ENCODE data around the gene TMEM26. TPM values are rescaled to one million over a fixed set of nuclear protein-coding genes. Genes with fewer than 3 reads are reported as not detected.

Gene TMEM26
- total and polyA plus RNA-seq, 2 of the 8 experiments (the other 6 are each of a cell fraction or from before 2014, with no cell fraction given), result 1.6 to 2.8 TPM

DNA sequence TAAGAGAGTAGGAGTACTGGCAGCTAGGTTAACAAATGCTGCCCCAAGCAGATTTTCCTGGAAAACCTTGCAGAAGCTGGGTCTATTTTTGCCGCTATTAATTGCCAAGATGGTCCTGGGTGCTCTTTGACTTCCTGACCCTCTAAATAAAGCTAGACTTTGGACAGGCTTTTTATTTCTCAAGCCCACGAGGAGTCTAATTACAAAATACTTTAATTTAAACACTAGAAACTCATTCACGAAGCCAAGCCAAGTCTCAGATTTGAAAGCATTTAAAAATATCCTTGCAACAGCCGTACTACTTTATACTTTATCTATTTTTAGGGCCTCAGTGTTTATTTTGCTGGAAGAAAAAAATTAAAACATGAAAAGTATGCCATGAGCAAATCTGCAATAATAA, 45.1 kb downstream of the TMEM26 start:
- no peak overlapping the region for H4K5ac ChIP-seq (ENCODE audit: insufficient read length, low read depth, low read length)
- H3K79me1 ChIP-seq (ENCODE audit: low read depth, low read length), result no peaks in the 10 kb centered on the region
- H3K4me3 ChIP-seq (ENCODE audit: extremely low read depth in 1 of 4, insufficient read depth in 2 of 4, low read depth in 3 of 4, low read length in 4 of 4), result no peak overlapping the region
- no peaks in the 10 kb centered on the region for H3K23me2 ChIP-seq (ENCODE audit: low read depth, low read length)
- H3K56ac ChIP-seq (replicated peaks; ENCODE audit: insufficient read length, low read depth, low read length), result no peak overlapping the region
- CTCF ChIA-PET (ENCODE audit: partially characterized antibody), result no interaction called here
- DNase-seq (ENCODE audit: low read depth in 1 of 2, low spot score in 2 of 2), result no peak
- no peak overlapping the region for H2BK5ac ChIP-seq (ENCODE audit: low read depth, low read length)
- no peak overlapping the region for H2AK5ac ChIP-seq (ENCODE audit: low read depth, low read length)
- H3K36me3 ChIP-seq (ENCODE audit: control insufficient read depth in 2 of 4, insufficient read depth in 4 of 4, low read length in 3 of 4), result no peaks in the 10 kb centered on the region; a peak in 1 of 8 replicates
- no peak overlapping the region for H2AFZ ChIP-seq (ENCODE audit: low read length)
- no peak overlapping the region for H3K14ac ChIP-seq (ENCODE audit: insufficient read length)
- 90% methylated on average over 4 of the region's 4 CpGs; no CpG with 5 or more reads in 1 of the 2 experiments for WGBS, 2 experiments (ENCODE audit: extremely low coverage in 1 of 2, insufficient coverage in 1 of 2, insufficient read length in 1 of 2, insufficient replicate concordance in 2 of 2, low coverage in 1 of 2, low lambda C conversion rate in 2 of 2, missing lambda C conversion rate in 1 of 2)
- H3K27me3 ChIP-seq (replicated peaks in 1 of 4; ENCODE audit: control insufficient read depth in 3 of 4, extremely low read depth in 1 of 4, insufficient read depth in 3 of 4, low read length in 3 of 4), result no peaks in the 10 kb centered on the region
- TF ChIP-seq TAF7 (optimal IDR thresholded peaks at IDR 0.05; ENCODE audit: borderline replicate concordance, low read depth, low read length) (no peak), SP4 (IDR thresholded peaks at IDR 0.05; ENCODE audit: low read length) (no peak)
- POLR2A ChIA-PET (ENCODE audit: partially characterized antibody), result no interaction called here
- no peak overlapping the region for H3K18ac ChIP-seq (ENCODE audit: extremely low read depth, low read length)
- FAIRE-seq, result no peak
- no peak overlapping the region for H2BK15ac ChIP-seq (ENCODE audit: low read length)
- no peak overlapping the region for H3K23ac ChIP-seq (ENCODE audit: insufficient read length)
- H4K91ac ChIP-seq (replicated peaks; ENCODE audit: insufficient read length, low read length), result no peak overlapping the region
- H3K9ac ChIP-seq (replicated peaks in 1 of 4; ENCODE audit: extremely low read depth in 1 of 4, low read depth in 3 of 4, low read length in 3 of 4), result no peak overlapping the region
- no peak overlapping the region for H3K4ac ChIP-seq (replicated peaks; ENCODE audit: insufficient read length, low read depth, low read length)
- H2BK20ac ChIP-seq (ENCODE audit: low read length), result no peak overlapping the region
- H2BK120ac ChIP-seq (replicated peaks; ENCODE audit: low read depth, low read length), result no peak overlapping the region
- H3K4me1 ChIP-seq (replicated peaks in 1 of 4; ENCODE audit: control insufficient read depth in 3 of 4, insufficient read depth in 4 of 4, low read length in 3 of 4), result peaks cover 0 to 11% (median 3%) of the 10 kb centered on the region in 4 experiments; a peak in 3 of 7 replicates
- no peaks in the 10 kb centered on the region for H4K20me1 ChIP-seq (replicated peaks in 1 of 2; ENCODE audit: control insufficient read depth in 1 of 2, insufficient read depth in 2 of 2, low read length in 2 of 2)
- H4K8ac ChIP-seq (ENCODE audit: extremely low read depth, insufficient read depth, low read length), result no peak overlapping the region
- no peak overlapping the region for H3K4me2 ChIP-seq (ENCODE audit: insufficient read depth in 1 of 2, low read depth in 2 of 2, low read length in 2 of 2)
- no peak overlapping the region for H2BK12ac ChIP-seq (ENCODE audit: low read depth, low read length)
- no peak overlapping the region for H3K27ac ChIP-seq (ENCODE audit: low read depth, low read length)
- H3K9me3 ChIP-seq (ENCODE audit: insufficient read depth in 2 of 2, low read depth in 1 of 2, low read length in 1 of 2), result no peaks in the 10 kb centered on the region
- no peaks in the 10 kb centered on the region for H3K79me2 ChIP-seq (ENCODE audit: control insufficient read depth in 1 of 2, insufficient read depth in 2 of 2, low read length in 2 of 2)
